HG02981 (cell line): ENCODE data around the gene MYO5B.
"Not testable (repeated sequence)": the region's sequence is repeated elsewhere in the genome, so short reads cannot be mapped to it uniquely, and the experiment has no call there.

ENCODE experiments used
- ATAC-seq: cut with Tn5 transposase; IDR thresholded peaks from one replicate; pipeline ENCODE4 v1.9.1; 2021; ENCODE audit warnings: mild to moderate bottlenecking, moderate library complexity; ENCODE audit not compliant: unreplicated experiment

MYO5B gene

GRCh38 chr18:49843778-49844625 is 350.9 kb downstream of the MYO5B start:
- ATAC-seq, result no peak

GRCh38 chr18:49843131-49843530 is 351.8 kb downstream of the MYO5B start:
- ATAC-seq, result no peak

GRCh38 chr18:49842656-49843055 is 352.3 kb downstream of the MYO5B start:
- no peak for ATAC-seq

GRCh38 chr18:49841236-49842217 is 353.4 kb downstream of the MYO5B start:
- no peak for ATAC-seq

GRCh38 chr18:49839012-49839411 is 355.9 kb downstream of the MYO5B start:
- ATAC-seq, result no peak

- ATAC-seq, result no peak
Measured at GRCh38 chr18:49838381-49838780, 356.6 kb downstream of the MYO5B start.

GRCh38 chr18:49837889-49838288 is 357.1 kb downstream of the MYO5B start:
- no peak for ATAC-seq

- ATAC-seq, result not testable (repeated sequence)
Measured at GRCh38 chr18:49837316-49837835, 357.6 kb downstream of the MYO5B start.

- no peak for ATAC-seq
Measured at GRCh38 chr18:49835405-49835804, 359.5 kb downstream of the MYO5B start.

- no peak for ATAC-seq
Measured at GRCh38 chr18:49834258-49834657, 360.7 kb downstream of the MYO5B start.

- no peak for ATAC-seq
Measured at GRCh38 chr18:49833814-49834213, 361.1 kb downstream of the MYO5B start.

GRCh38 chr18:49832221-49832647 is 362.7 kb downstream of the MYO5B start:
- no peak for ATAC-seq

- no peak for ATAC-seq
Measured at GRCh38 chr18:49827996-49828395, 367.0 kb downstream of the MYO5B start.

- no peak for ATAC-seq
Measured at GRCh38 chr18:49819823-49820671, 374.9 kb downstream of the MYO5B start.

- ATAC-seq, result no peak
Measured at GRCh38 chr18:49819071-49819662, 375.8 kb downstream of the MYO5B start.

GRCh38 chr18:49817947-49818346 is 377.0 kb downstream of the MYO5B start:
- no peak for ATAC-seq

GRCh38 chr18:49815927-49816326 is 379.0 kb downstream of the MYO5B start:
- no peak for ATAC-seq

GRCh38 chr18:49814147-49814499 is 380.8 kb downstream of the MYO5B start:
- ATAC-seq, result peak; percentile 12

- peak; percentile 89 for ATAC-seq
Measured at GRCh38 chr18:49813319-49814146, 381.4 kb downstream of the MYO5B start, which contains the start of gene ACAA2. ACAA2 (minus strand) TSS chr18:49813533; CDS start chr18:49813484, 49 bp downstream.
